SU-DHL-6 (cell line): Measurements from ENCODE around the gene TMEM213.

ENCODE experiments used
- H2AFZ ChIP-seq: fragments of 200-600 bp; sonication (generic); 2 replicates; pipeline ENCODE4 v1.6.1; 2014; ENCODE audit warnings: low read depth, mild to moderate bottlenecking, moderate library complexity, mixed read lengths, antibody characterized with exemption, low read length; ENCODE audit not compliant: severe bottlenecking
- H3F3A ChIP-seq: fragments of 200-600 bp; shearing (Covaris generic); 2 replicates; pipeline ENCODE4 v1.6.0; 2016; ENCODE audit warnings: antibody characterized with exemption, mild to moderate bottlenecking; ENCODE audit not compliant: insufficient read depth
- H3K27ac ChIP-seq: fragments of 200-600 bp; sonication (generic); 2 replicates; pipeline ENCODE4 v1.5.1; 2016; ENCODE audit warnings: low read depth, mild to moderate bottlenecking, low read length, moderate library complexity, mixed read lengths
- H3K27me3 ChIP-seq: fragments of 200-600 bp; sonication (generic), shearing (Covaris generic); 2 replicates; pipeline ENCODE4 v1.6.0; 2014; ENCODE audit warnings: mild to moderate bottlenecking, low read length
- H3K36me3 ChIP-seq: fragments of 200-600 bp; sonication (generic); 2 replicates; pipeline ENCODE4 v1.6.1; 2014; ENCODE audit warnings: mild to moderate bottlenecking, low read length, mixed read lengths
- H3K4me2 ChIP-seq: fragments of 300-600, 200-600 bp; shearing (Covaris generic), sonication (generic); 2 replicates; pipeline ENCODE4 v1.6.0; 2014; ENCODE audit warnings: low read length, low read depth, mild to moderate bottlenecking; ENCODE audit not compliant: poor library complexity, severe bottlenecking
- H3K4me3 ChIP-seq: fragments of 200-600 bp; sonication (generic); 2 replicates; pipeline ENCODE4 v1.5.1; 2014; ENCODE audit warnings: antibody characterized with exemption, low read length, mild to moderate bottlenecking, mixed read lengths; ENCODE audit not compliant: insufficient read depth, poor library complexity, severe bottlenecking
- H3K79me2 ChIP-seq: fragments of 200-600 bp; sonication (generic); 2 replicates; pipeline ENCODE4 v1.6.1; 2014; ENCODE audit warnings: mild to moderate bottlenecking, low read length, moderate library complexity; ENCODE audit not compliant: insufficient read depth
- H3K9ac ChIP-seq: fragments of 200-600 bp; sonication (generic); 2 replicates; pipeline ENCODE4 v1.7.0; 2014; ENCODE audit warnings: mild to moderate bottlenecking, low read length
- H3K9me2 ChIP-seq: fragments of 200-600 bp; sonication (generic); replicated peaks from 2 replicates; pipeline ENCODE4 v1.6.1; 2014; ENCODE audit warnings: low read length; ENCODE audit not compliant: insufficient read depth
- H3K9me3 ChIP-seq: fragments of 200-600 bp; sonication (generic); 2 replicates; pipeline ENCODE4 v1.6.1; 2014; ENCODE audit warnings: low read length, mixed read lengths; ENCODE audit not compliant: insufficient read depth
- H4K20me1 ChIP-seq: fragments of 200-600 bp; sonication (generic); 2 replicates; pipeline ENCODE4 v1.6.1; 2014; ENCODE audit warnings: low read depth, mild to moderate bottlenecking, antibody characterized with exemption, low read length, moderate library complexity, mixed read lengths
- EZH2phosphoT487 ChIP-seq: fragments of 200-600 bp; sonication (generic), shearing (Covaris generic); conservative IDR thresholded peaks from 2 replicates; pipeline ENCODE4 v1.6.1; 2018; ENCODE audit warnings: mild to moderate bottlenecking, antibody characterized with exemption, low read length, moderate library complexity, mixed read lengths
- TF ChIP-seq, protein P1 (sequence below): fragments of 200-600 bp; sonication (generic); IDR thresholded peaks from one replicate; pipeline ENCODE4 v1.5.1; 2017; ENCODE audit warnings: antibody characterized with exemption, mild to moderate bottlenecking, low read length, moderate library complexity; ENCODE audit not compliant: insufficient read depth, poor library complexity, severe bottlenecking

TMEM213 gene

DNA sequence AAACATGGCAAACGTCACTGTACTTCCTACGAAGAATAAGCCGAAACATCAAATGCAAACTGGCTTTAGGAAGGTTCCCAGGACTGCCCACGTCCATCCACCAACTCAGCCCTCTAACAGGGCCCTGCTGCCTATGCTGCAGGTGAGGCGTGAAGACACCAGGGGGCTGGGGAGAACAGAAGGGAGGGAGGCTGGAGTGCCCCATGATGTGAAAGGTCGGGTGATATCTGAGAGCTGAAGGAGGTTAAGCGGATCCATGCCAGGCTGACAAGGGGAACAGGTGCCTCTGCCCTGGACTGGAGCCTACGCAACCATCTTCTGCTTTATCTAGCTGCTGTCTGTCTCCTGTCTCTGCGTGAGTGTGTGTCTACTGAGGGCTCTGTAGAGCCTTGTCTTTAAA is 40.4 kb downstream of the TMEM213 start:
- H3F3A ChIP-seq, result no peaks in the 10 kb centered on the region
- H3K9me2 ChIP-seq, result no peaks in the 10 kb centered on the region
- no peak overlapping the region for H3K9ac ChIP-seq
- H3K4me2 ChIP-seq, result no peak overlapping the region
- H3K36me3 ChIP-seq, result no peaks in the 10 kb centered on the region
- no peak overlapping the region for H3K27ac ChIP-seq
- H3K4me3 ChIP-seq, result no peak overlapping the region
- H4K20me1 ChIP-seq, result no peaks in the 10 kb centered on the region
- no peak overlapping the region for H2AFZ ChIP-seq
- H3K79me2 ChIP-seq, result no peaks in the 10 kb centered on the region
- no peaks in the 10 kb centered on the region for H3K9me3 ChIP-seq
- no peak for TF ChIP-seq EZH2phosphoT487
- TF ChIP-seq, protein P1, sequence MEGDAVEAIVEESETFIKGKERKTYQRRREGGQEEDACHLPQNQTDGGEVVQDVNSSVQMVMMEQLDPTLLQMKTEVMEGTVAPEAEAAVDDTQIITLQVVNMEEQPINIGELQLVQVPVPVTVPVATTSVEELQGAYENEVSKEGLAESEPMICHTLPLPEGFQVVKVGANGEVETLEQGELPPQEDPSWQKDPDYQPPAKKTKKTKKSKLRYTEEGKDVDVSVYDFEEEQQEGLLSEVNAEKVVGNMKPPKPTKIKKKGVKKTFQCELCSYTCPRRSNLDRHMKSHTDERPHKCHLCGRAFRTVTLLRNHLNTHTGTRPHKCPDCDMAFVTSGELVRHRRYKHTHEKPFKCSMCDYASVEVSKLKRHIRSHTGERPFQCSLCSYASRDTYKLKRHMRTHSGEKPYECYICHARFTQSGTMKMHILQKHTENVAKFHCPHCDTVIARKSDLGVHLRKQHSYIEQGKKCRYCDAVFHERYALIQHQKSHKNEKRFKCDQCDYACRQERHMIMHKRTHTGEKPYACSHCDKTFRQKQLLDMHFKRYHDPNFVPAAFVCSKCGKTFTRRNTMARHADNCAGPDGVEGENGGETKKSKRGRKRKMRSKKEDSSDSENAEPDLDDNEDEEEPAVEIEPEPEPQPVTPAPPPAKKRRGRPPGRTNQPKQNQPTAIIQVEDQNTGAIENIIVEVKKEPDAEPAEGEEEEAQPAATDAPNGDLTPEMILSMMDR, result no peak
- H3K27me3 ChIP-seq, result no peaks in the 10 kb centered on the region

DNA sequence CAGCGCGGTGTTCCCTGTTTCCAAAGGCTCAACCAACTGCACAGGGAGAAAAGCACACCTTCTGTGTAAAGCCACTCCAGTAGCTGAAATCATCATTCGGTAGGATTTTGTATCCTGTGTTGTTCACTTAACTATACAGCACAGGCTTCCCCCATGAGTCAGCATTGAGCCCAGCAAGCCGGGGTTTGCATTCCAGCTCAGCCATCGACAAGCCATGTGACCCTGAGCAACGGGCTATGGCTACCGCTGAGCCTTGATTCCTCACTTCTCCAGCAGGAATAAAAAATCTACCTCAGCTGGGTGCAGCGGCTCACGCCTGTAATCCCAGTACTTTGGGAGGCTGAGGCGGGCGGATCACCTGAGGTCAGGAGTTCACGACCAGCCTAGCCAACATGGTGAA is 44.3 kb downstream of the TMEM213 start:
- H3K4me3 ChIP-seq, result no peak overlapping the region
- H3K79me2 ChIP-seq, result no peaks in the 10 kb centered on the region
- H3K36me3 ChIP-seq, result no peaks in the 10 kb centered on the region
- H3K9ac ChIP-seq, result no peak overlapping the region
- no peaks in the 10 kb centered on the region for H3K27me3 ChIP-seq
- no peaks in the 10 kb centered on the region for H4K20me1 ChIP-seq
- H3F3A ChIP-seq, result no peaks in the 10 kb centered on the region
- no peaks in the 10 kb centered on the region for H3K9me2 ChIP-seq
- H3K27ac ChIP-seq, result no peak overlapping the region
- H3K9me3 ChIP-seq, result no peaks in the 10 kb centered on the region
- TF ChIP-seq, protein P1, result no peak
- TF ChIP-seq EZH2phosphoT487, result no peak
- no peak overlapping the region for H3K4me2 ChIP-seq
- H2AFZ ChIP-seq, result no peak overlapping the region

DNA sequence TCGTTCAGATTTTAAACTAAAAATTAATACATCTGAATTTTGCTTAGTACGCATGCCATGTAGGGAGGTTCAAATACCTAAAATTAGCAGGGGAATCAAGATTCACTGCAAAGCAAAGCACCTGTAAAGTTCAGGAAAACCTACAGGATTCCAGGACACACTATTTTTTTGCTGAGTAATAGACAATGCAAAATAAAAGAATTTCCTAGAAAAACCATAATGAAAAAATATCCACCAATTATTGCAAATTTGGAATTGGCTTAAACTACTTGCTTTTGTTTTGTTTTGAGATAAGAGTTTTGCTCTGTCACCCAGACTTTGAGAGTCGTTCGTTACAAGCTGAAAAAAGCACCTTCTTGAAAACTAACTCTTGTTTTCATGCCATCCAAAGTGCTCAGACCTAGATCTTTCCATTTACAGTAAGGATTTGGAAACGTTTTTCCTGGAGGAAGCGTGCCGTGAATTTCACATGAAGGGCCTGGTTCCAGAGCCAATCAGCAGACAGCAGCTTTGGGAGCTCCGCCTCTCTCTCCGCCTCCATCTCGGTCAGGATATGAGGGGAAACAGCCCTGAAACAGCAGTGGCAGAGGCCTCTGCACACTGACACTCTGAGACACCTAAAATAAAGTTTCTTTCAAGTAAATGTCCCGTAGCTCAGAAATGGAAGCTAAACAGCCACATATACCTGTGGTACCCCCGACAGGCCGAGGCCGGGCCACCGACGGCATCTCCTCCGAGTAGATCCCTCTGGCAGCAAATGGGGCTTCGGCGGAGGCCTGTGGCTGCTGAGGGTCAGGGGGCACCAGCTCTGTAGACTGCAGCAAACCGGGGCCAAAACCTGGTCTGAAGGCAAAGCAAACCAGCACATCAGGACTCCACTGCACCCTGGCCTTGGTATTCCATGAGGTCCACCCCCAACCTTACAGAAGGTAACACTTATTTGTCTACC is 46.1 kb downstream of the TMEM213 start:
- H3K79me2 ChIP-seq, result no peaks in the 10 kb centered on the region
- H2AFZ ChIP-seq, result no peak overlapping the region
- no peak overlapping the region for H3K27ac ChIP-seq
- H3K27me3 ChIP-seq, result no peaks in the 10 kb centered on the region
- no peaks in the 10 kb centered on the region for H4K20me1 ChIP-seq
- no peaks in the 10 kb centered on the region for H3K9me2 ChIP-seq
- H3K36me3 ChIP-seq, result no peaks in the 10 kb centered on the region
- H3K4me3 ChIP-seq, result no peak overlapping the region
- H3K9me3 ChIP-seq, result no peaks in the 10 kb centered on the region
- no peaks in the 10 kb centered on the region for H3F3A ChIP-seq
- TF ChIP-seq, protein P1, result no peak
- TF ChIP-seq EZH2phosphoT487, result no peak
- no peak overlapping the region for H3K4me2 ChIP-seq
- H3K9ac ChIP-seq, result no peak overlapping the region
